Gastrocnemius medialis (tissue), 4 donors: ENCODE data around the gene PPP1R16B.
"Not testable (repeated sequence)": the region's sequence is repeated elsewhere in the genome, so short reads cannot be mapped to it uniquely, and the experiment has no call there.

ENCODE experiments used
- POLR2A ChIP-seq, 2 donors: fragments of 450-650 bp; IDR thresholded peaks; one replicate each; pipeline ENCODE4 v1.6.1; 2017; ENCODE audit warnings: antibody characterized with exemption in 2 of 2, mild to moderate bottlenecking in 2 of 2, moderate library complexity in 2 of 2
- TF ChIP-seq, protein P1 (sequence below), 5 experiments: fragments of 450-650 bp in 3 of 5; fragments of 200-600 bp in 2 of 5; sonication (generic) in 2 of 5; IDR thresholded peaks in 4 of 5; conservative IDR thresholded peaks in 1 of 5; 1 replicate in 4 of 5; 2 replicates in 1 of 5; pipeline ENCODE4 v1.5.1; 2016 to 2019; ENCODE audit warnings: antibody characterized with exemption in 5 of 5, mild to moderate bottlenecking in 3 of 5, moderate library complexity in 3 of 5

DNA sequence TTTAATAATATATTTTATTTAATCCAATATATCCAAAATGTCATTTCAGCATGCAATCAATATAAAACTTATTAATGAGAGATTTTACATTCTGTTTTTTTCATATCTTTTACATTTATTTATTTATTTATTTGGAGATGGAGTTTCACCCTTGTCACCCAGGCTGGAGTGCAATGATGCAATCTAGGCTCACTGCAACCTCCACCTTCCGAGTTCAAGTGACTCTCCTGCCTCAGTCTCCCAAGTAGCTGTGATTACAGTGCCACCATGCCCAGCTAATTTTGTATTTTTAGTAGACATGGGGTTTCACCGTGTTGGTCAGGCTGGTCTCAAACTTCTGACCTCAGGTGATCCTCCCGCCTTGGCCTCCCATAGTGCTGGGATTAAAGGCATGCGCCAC lies 54.4 kb downstream of the PPP1R16B start:
- TF ChIP-seq POLR2A (IDR thresholded peaks at IDR 0.05): not testable (repeated sequence)
- TF ChIP-seq, protein P1, sequence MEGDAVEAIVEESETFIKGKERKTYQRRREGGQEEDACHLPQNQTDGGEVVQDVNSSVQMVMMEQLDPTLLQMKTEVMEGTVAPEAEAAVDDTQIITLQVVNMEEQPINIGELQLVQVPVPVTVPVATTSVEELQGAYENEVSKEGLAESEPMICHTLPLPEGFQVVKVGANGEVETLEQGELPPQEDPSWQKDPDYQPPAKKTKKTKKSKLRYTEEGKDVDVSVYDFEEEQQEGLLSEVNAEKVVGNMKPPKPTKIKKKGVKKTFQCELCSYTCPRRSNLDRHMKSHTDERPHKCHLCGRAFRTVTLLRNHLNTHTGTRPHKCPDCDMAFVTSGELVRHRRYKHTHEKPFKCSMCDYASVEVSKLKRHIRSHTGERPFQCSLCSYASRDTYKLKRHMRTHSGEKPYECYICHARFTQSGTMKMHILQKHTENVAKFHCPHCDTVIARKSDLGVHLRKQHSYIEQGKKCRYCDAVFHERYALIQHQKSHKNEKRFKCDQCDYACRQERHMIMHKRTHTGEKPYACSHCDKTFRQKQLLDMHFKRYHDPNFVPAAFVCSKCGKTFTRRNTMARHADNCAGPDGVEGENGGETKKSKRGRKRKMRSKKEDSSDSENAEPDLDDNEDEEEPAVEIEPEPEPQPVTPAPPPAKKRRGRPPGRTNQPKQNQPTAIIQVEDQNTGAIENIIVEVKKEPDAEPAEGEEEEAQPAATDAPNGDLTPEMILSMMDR (IDR thresholded peaks at IDR 0.05 in 4 of 5, conservative IDR thresholded peaks at IDR 0.05 in 1 of 5): not testable (repeated sequence)
